ENCODE measurements around the gene BRD4.

BRD4 gene

DNA sequence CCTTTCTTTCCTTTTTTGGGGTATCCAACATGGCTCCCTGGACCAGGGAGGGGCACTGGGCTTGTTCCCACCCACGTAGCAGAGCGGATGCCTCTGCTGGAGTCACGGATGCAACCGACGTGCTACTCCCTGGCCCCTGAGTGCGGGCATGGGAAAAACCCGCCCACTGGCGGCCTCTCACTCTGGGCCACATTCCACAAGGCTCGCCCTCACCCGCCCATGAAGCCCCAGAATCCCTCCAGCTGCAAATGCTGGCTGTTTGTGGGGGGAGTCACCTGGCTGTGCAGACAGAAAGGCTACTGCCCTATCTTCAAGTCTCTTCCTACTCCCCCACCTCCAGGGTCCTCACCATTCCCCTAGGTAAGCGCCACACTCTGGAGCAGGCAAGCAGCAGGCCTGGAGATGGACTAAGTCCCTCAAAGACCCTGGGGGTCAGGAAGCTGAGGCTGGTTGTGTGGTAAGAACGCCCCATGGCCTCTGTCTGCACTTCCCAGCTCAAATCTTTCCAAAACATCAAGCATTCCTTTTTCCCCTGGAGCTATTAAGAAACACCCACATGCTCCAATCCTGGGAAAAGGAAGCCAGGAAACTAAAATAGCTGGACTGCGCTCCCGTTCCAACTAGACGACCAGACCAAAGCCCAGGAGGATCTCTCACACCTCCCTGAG lies 82.2 kb downstream of the BRD4 start:
- TF ChIP-seq, protein P1, sequence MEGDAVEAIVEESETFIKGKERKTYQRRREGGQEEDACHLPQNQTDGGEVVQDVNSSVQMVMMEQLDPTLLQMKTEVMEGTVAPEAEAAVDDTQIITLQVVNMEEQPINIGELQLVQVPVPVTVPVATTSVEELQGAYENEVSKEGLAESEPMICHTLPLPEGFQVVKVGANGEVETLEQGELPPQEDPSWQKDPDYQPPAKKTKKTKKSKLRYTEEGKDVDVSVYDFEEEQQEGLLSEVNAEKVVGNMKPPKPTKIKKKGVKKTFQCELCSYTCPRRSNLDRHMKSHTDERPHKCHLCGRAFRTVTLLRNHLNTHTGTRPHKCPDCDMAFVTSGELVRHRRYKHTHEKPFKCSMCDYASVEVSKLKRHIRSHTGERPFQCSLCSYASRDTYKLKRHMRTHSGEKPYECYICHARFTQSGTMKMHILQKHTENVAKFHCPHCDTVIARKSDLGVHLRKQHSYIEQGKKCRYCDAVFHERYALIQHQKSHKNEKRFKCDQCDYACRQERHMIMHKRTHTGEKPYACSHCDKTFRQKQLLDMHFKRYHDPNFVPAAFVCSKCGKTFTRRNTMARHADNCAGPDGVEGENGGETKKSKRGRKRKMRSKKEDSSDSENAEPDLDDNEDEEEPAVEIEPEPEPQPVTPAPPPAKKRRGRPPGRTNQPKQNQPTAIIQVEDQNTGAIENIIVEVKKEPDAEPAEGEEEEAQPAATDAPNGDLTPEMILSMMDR (IDR thresholded peaks at IDR 0.05; ENCODE audit: low read depth, low read length) = no peak
- 0 out of 2 replicates have a peak overlapping the region, but pooled peaks have one; percentile 5 for H3K4me3 ChIP-seq (ENCODE audit: low read depth, low read length)

DNA sequence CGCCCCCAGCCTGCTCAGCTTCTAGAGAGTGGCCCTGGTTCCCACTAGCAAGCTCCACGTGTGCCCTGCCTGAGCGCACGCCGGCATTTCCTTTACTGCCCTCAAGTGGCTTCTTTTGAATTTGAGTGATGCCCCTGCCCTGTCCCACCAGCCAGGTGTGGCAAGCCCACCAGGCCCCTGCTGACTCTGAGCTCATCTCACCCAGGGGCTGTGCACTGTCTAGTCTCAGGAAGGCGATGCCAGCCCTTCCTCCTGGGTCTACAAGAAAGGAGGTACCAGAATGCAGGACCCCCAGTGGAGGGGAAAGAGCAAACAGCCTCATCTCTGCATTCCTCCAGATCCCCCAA lies 82.8 kb downstream of the BRD4 start:
- H3K4me3 ChIP-seq (ENCODE audit: low read depth, low read length) = no peak overlapping the region
- TF ChIP-seq, protein P1 (IDR thresholded peaks at IDR 0.05; ENCODE audit: low read depth, low read length) = no peak

DNA sequence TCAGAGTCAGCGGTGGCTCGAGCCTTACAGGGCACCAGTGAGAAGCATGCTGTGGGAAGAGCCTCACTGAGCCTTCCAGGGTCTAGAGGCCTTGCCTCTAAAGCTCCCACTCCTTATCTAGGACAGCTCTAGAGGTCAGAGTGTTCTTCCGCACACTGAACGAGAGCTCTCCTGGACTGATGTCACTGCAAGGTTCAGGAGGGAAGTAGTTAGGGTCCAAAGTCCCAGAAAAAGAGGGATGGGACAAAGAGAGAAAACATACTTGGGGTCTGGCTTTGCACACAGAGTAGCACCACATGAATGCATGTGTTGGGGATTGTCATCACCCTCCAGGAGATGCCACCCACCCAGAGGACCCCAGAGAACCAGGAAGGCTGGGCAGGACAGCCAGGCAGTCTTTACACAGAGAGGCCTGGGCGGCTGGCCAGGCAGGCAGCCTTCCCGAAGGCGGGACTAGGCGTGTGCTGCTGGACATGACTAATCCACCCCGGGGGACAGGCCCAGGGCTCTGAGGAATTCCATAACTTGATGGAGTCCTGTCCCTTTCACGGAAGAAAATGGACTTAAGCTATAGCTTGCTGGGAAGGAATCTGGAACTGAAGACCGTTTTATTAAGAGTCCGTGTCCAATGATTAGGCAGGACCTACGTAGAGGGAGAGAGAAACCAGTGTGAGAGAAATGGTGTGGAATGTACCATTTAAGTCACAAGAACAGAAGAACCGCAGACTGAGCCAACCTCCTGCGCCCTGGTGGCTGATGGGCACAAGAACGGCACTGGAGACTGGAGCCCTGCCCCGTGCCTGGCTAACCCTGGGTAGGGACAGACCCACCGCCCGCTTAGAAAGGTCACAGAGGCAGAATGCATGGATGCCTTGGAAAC lies 83.5 kb downstream of the BRD4 start:
- no peak overlapping the region for H3K4me3 ChIP-seq (ENCODE audit: low read depth, low read length)
- TF ChIP-seq, protein P1 (IDR thresholded peaks at IDR 0.05; ENCODE audit: low read depth, low read length) = no peak

DNA sequence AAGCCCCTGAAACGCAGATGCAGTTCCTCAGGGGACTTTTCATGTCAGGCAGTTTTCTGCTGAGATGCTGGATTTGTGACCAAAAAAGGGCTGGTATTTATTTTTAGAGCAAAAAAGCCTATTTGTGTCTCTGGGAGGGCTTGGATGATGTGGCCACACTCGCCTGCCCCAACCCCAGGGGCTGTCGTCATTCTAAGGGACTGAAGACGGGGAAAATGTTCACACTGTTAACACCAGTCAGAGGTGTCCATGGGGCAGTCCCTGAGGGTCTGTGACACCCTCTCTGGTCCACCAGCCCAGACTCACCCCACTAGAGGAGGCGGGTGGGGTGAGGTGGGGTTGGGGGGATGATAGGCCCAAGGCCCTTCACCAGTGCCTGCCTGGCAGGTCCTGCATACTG lies 84.2 kb downstream of the BRD4 start:
- TF ChIP-seq, protein P1 (IDR thresholded peaks at IDR 0.05; ENCODE audit: low read depth, low read length) = no peak
- H3K4me3 ChIP-seq (ENCODE audit: low read depth, low read length) = no peak overlapping the region

DNA sequence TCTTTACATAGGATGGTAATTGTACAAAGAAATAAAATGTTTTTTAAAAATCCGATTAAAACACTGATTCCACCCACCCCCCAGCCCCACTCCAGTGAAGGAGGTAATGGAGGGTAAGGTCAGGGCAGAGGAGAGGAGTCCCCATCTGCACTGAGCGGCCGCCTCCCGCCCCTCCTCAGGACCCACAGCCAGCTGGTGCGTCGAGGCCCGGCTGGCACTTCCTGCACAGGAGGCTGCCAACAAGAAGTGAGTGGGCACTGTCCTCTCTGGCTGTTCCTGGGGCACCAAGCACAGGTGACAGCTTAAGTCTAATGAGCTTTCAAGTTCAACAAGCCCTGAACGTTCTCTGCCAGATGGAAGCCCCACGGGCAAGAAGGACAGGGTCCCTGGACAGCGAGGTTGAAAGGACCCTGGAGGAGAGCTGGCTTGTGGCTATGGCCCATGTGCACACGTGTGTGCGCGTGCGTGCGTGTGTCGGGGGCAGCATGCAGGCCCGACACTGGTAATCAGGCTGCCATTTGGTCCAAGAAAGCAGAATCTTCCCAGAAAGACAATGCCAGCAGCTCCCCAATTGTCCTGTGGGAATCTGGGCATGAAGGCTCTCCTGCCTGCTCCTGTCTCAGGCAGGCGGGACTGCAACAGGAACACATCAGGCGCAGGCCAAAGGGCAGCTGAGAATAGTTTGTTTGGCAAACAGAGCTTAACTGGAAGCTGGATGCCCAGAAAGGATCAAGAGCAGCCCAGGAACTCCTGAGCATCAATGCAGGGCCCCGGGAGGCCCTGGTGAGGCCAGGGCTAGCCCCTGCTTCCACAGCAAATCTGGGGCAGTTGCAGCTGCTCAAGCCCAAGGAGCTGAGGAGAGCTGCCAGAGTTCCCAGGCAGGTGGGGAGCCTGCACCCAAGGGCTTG lies 85.0 kb downstream of the BRD4 start:
- TF ChIP-seq, protein P1 (IDR thresholded peaks at IDR 0.05; ENCODE audit: low read depth, low read length) = no peak
- H3K4me3 ChIP-seq (ENCODE audit: low read depth, low read length) = no peak overlapping the region

DNA sequence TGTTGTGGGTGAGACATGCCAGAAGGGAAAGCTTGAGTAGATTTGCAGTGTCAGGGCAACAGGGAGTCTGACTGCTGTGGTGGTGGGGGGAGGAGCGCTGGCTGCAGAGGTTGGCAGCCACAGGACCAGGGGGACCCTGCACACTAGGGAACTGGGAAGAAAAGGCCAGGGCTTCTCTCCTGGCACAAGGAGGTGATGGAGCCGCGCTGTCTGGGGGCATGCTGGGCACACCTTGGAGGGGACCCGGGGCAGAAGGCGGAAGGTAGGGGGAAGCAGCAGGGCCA lies 86.2 kb downstream of the BRD4 start:
- no peak overlapping the region for H3K4me3 ChIP-seq (ENCODE audit: low read depth, low read length)
- TF ChIP-seq, protein P1 (IDR thresholded peaks at IDR 0.05; ENCODE audit: low read depth, low read length) = no peak

Measured in WI38 (cell line).